ENCODE measurements around the gene DENND10.
"Not testable (repeated sequence)": the region's sequence is repeated elsewhere in the genome, so short reads cannot be mapped to it uniquely, and the experiment has no call there.

DENND10 gene

GRCh38 chr10:119107106-119107505, 3.2 kb downstream of the DENND10 start:
- DNase-seq (ENCODE audit: low spot score); H3K27ac ChIP-seq (replicated peaks; ENCODE audit: low read length); H3K4me3 ChIP-seq (ENCODE audit: low read length in 2 of 2); H3K27me3 ChIP-seq (ENCODE audit: control insufficient read depth in 3 of 3, insufficient read depth in 3 of 3, low read depth in 1 of 3, low read length in 3 of 3); H3K18ac ChIP-seq (ENCODE audit: low read length); H3K9ac ChIP-seq (ENCODE audit: low read depth, low read length, poor library complexity); H2BK5ac ChIP-seq (ENCODE audit: low read length); H2AK5ac ChIP-seq (ENCODE audit: low read depth, low read length); H2BK120ac ChIP-seq (ENCODE audit: low read depth, low read length); H3K14ac ChIP-seq (ENCODE audit: low read length); H2AFZ ChIP-seq (ENCODE audit: low read length); H3K4me1 ChIP-seq (ENCODE audit: control insufficient read depth in 2 of 2, insufficient read depth in 1 of 2, low read depth in 1 of 2, low read length in 2 of 2); H3K23ac ChIP-seq (ENCODE audit: low read depth, low read length, poor library complexity); H3K79me1 ChIP-seq (ENCODE audit: low read depth, low read length); H2BK15ac ChIP-seq (ENCODE audit: low read length); H4K8ac ChIP-seq (ENCODE audit: low read depth, low read length); H3K4ac ChIP-seq (ENCODE audit: low read length); H3K4me2 ChIP-seq (ENCODE audit: insufficient read depth, low read length, poor library complexity, severe bottlenecking); H2BK12ac ChIP-seq (ENCODE audit: low read length); H3K9me3 ChIP-seq (replicated peaks in 1 of 2; ENCODE audit: control insufficient read depth in 2 of 2, insufficient read depth in 1 of 2, low read depth in 1 of 2, low read length in 2 of 2); H4K91ac ChIP-seq (ENCODE audit: low read depth, low read length, poor library complexity): not testable (repeated sequence)
- H3K36me3 ChIP-seq (replicated peaks in 1 of 2; ENCODE audit: control insufficient read depth in 2 of 2, insufficient read depth in 2 of 2, low read length in 2 of 2): peaks cover 4 to 61% of the 10 kb centered on the region in 2 donors
- WGBS, 2 donors (ENCODE audit: extremely low coverage in 2 of 2, insufficient read length in 2 of 2, insufficient replicate concordance in 1 of 2): no CpG with 5 or more reads among the region's 6 CpGs

GRCh38 chr10:119107771-119108170, 3.9 kb downstream of the DENND10 start:
- peaks cover 6 to 67% of the 10 kb centered on the region in 2 donors for H3K36me3 ChIP-seq (replicated peaks in 1 of 2; ENCODE audit: control insufficient read depth in 2 of 2, insufficient read depth in 2 of 2, low read length in 2 of 2)
- no CpG with 5 or more reads among the region's 2 CpGs for WGBS, 2 donors (ENCODE audit: extremely low coverage in 2 of 2, insufficient read length in 2 of 2, insufficient replicate concordance in 1 of 2)
- H3K9ac ChIP-seq (ENCODE audit: low read depth, low read length, poor library complexity): not testable (repeated sequence)

GRCh38 chr10:119112056-119112455, 8.1 kb downstream of the DENND10 start:
- Histone ChIP-seq H4K91ac (ENCODE audit: low read depth, low read length, poor library complexity) (no peak overlapping the region), H2BK12ac (ENCODE audit: low read length) (no peak overlapping the region), H2BK120ac (ENCODE audit: low read depth, low read length) (no peak overlapping the region), H3K27me3 (ENCODE audit: control insufficient read depth in 3 of 3, insufficient read depth in 3 of 3, low read depth in 1 of 3, low read length in 3 of 3) (no peaks in the 10 kb centered on the region), H3K4me2 (ENCODE audit: insufficient read depth, low read length, poor library complexity, severe bottlenecking) (no peak overlapping the region), H3K4me3 (ENCODE audit: low read length in 2 of 2) (no peak overlapping the region), H3K9me3 (replicated peaks in 1 of 2; ENCODE audit: control insufficient read depth in 2 of 2, insufficient read depth in 1 of 2, low read depth in 1 of 2, low read length in 2 of 2) (peaks cover 0 to 5% of the 10 kb centered on the region in 2 donors), H2BK15ac (ENCODE audit: low read length) (no peak overlapping the region), H3K79me1 (ENCODE audit: low read depth, low read length) (no peaks in the 10 kb centered on the region), H3K14ac (ENCODE audit: low read length) (no peak overlapping the region), H3K9ac (ENCODE audit: low read depth, low read length, poor library complexity) (no peak overlapping the region), H3K4me1 (ENCODE audit: control insufficient read depth in 2 of 2, insufficient read depth in 1 of 2, low read depth in 1 of 2, low read length in 2 of 2) (no peaks in the 10 kb centered on the region), H3K18ac (ENCODE audit: low read length) (no peak overlapping the region), H3K4ac (ENCODE audit: low read length) (no peak overlapping the region), H2AK5ac (ENCODE audit: low read depth, low read length) (no peak overlapping the region), H4K8ac (ENCODE audit: low read depth, low read length) (no peak overlapping the region), H3K23ac (ENCODE audit: low read depth, low read length, poor library complexity) (no peak overlapping the region), H3K36me3 (replicated peaks in 1 of 2; ENCODE audit: control insufficient read depth in 2 of 2, insufficient read depth in 2 of 2, low read length in 2 of 2) (peaks cover 19 to 91% of the 10 kb centered on the region in 2 donors), H3K27ac (replicated peaks; ENCODE audit: low read length) (no peak overlapping the region), H2BK5ac (ENCODE audit: low read length) (no peak overlapping the region), H2AFZ (ENCODE audit: low read length) (no peak overlapping the region)
- no CpG with 5 or more reads among the region's 4 CpGs for WGBS, 2 donors (ENCODE audit: extremely low coverage in 2 of 2, insufficient read length in 2 of 2, insufficient replicate concordance in 1 of 2)
- DNase-seq (ENCODE audit: low spot score): no peak

More at GRCh38 chr10:119107771-119108170, 3.9 kb downstream of the DENND10 start:
- H3K79me1 ChIP-seq (ENCODE audit: low read depth, low read length); H2BK12ac ChIP-seq (ENCODE audit: low read length); H3K27me3 ChIP-seq (ENCODE audit: control insufficient read depth in 3 of 3, insufficient read depth in 3 of 3, low read depth in 1 of 3, low read length in 3 of 3); H2AK5ac ChIP-seq (ENCODE audit: low read depth, low read length); H3K4me3 ChIP-seq (ENCODE audit: low read length in 2 of 2); H4K91ac ChIP-seq (ENCODE audit: low read depth, low read length, poor library complexity); H3K9me3 ChIP-seq (replicated peaks in 1 of 2; ENCODE audit: control insufficient read depth in 2 of 2, insufficient read depth in 1 of 2, low read depth in 1 of 2, low read length in 2 of 2); H2BK120ac ChIP-seq (ENCODE audit: low read depth, low read length); DNase-seq (ENCODE audit: low spot score); H3K27ac ChIP-seq (replicated peaks; ENCODE audit: low read length); H3K4ac ChIP-seq (ENCODE audit: low read length); H2AFZ ChIP-seq (ENCODE audit: low read length); H3K18ac ChIP-seq (ENCODE audit: low read length); H4K8ac ChIP-seq (ENCODE audit: low read depth, low read length); H3K4me2 ChIP-seq (ENCODE audit: insufficient read depth, low read length, poor library complexity, severe bottlenecking); H2BK5ac ChIP-seq (ENCODE audit: low read length); H3K23ac ChIP-seq (ENCODE audit: low read depth, low read length, poor library complexity); H3K14ac ChIP-seq (ENCODE audit: low read length); H2BK15ac ChIP-seq (ENCODE audit: low read length); H3K4me1 ChIP-seq (ENCODE audit: control insufficient read depth in 2 of 2, insufficient read depth in 1 of 2, low read depth in 1 of 2, low read length in 2 of 2): not testable (repeated sequence)

GRCh38 chr10:119113751-119114732, 10.1 kb downstream of the DENND10 start:
- H3K36me3 ChIP-seq (replicated peaks in 1 of 2; ENCODE audit: control insufficient read depth in 2 of 2, insufficient read depth in 2 of 2, low read length in 2 of 2): peaks cover 23 to 92% of the 10 kb centered on the region in 2 donors
- H3K4me1 ChIP-seq (ENCODE audit: control insufficient read depth in 2 of 2, insufficient read depth in 1 of 2, low read depth in 1 of 2, low read length in 2 of 2): no peaks in the 10 kb centered on the region
- H2AFZ ChIP-seq (ENCODE audit: low read length): no peak overlapping the region
- DNase-seq (ENCODE audit: low spot score): no peak
- H2BK12ac ChIP-seq (ENCODE audit: low read length): no peak overlapping the region
- H4K91ac ChIP-seq (ENCODE audit: low read depth, low read length, poor library complexity): no peak overlapping the region
- H2BK15ac ChIP-seq (ENCODE audit: low read length): no peak overlapping the region
- no peak overlapping the region for H3K4me2 ChIP-seq (ENCODE audit: insufficient read depth, low read length, poor library complexity, severe bottlenecking)
- H3K79me1 ChIP-seq (ENCODE audit: low read depth, low read length): no peaks in the 10 kb centered on the region
- peak overlapping the region in 1 of 2 donors; percentile 64 for H3K4me3 ChIP-seq (ENCODE audit: low read length in 2 of 2)
- no peak overlapping the region for H3K27ac ChIP-seq (replicated peaks; ENCODE audit: low read length)
- H3K27me3 ChIP-seq (ENCODE audit: control insufficient read depth in 3 of 3, insufficient read depth in 3 of 3, low read depth in 1 of 3, low read length in 3 of 3): no peaks in the 10 kb centered on the region
- H3K9me3 ChIP-seq (replicated peaks in 1 of 2; ENCODE audit: control insufficient read depth in 2 of 2, insufficient read depth in 1 of 2, low read depth in 1 of 2, low read length in 2 of 2): peaks cover 0 to 5% of the 10 kb centered on the region in 2 donors
- H2AK5ac ChIP-seq (ENCODE audit: low read depth, low read length): no peak overlapping the region
- H2BK5ac ChIP-seq (ENCODE audit: low read length): no peak overlapping the region
- no peak overlapping the region for H3K23ac ChIP-seq (ENCODE audit: low read depth, low read length, poor library complexity)
- no peak overlapping the region for H3K14ac ChIP-seq (ENCODE audit: low read length)
- no peak overlapping the region for H3K18ac ChIP-seq (ENCODE audit: low read length)
- no peak overlapping the region for H3K9ac ChIP-seq (ENCODE audit: low read depth, low read length, poor library complexity)
- H4K8ac ChIP-seq (ENCODE audit: low read depth, low read length): no peak overlapping the region
- H2BK120ac ChIP-seq (ENCODE audit: low read depth, low read length): no peak overlapping the region
- no peak overlapping the region for H3K4ac ChIP-seq (ENCODE audit: low read length)
- WGBS, 2 donors (ENCODE audit: extremely low coverage in 2 of 2, insufficient read length in 2 of 2, insufficient replicate concordance in 1 of 2): no CpG with 5 or more reads among the region's 11 CpGs
